ENCODE results near the gene PCDHGA3. TPM values are rescaled to one million over a fixed set of nuclear protein-coding genes. Genes with fewer than 3 reads are reported as not detected.
"Not testable (repeated sequence)": the region's sequence is repeated elsewhere in the genome, so short reads cannot be mapped to it uniquely, and the experiment has no call there.

The PCDHGA3 gene
- total RNA-seq, 8 experiments from 2014 or later = 0.05 to 32.1 (median 0.65) TPM

DNA sequence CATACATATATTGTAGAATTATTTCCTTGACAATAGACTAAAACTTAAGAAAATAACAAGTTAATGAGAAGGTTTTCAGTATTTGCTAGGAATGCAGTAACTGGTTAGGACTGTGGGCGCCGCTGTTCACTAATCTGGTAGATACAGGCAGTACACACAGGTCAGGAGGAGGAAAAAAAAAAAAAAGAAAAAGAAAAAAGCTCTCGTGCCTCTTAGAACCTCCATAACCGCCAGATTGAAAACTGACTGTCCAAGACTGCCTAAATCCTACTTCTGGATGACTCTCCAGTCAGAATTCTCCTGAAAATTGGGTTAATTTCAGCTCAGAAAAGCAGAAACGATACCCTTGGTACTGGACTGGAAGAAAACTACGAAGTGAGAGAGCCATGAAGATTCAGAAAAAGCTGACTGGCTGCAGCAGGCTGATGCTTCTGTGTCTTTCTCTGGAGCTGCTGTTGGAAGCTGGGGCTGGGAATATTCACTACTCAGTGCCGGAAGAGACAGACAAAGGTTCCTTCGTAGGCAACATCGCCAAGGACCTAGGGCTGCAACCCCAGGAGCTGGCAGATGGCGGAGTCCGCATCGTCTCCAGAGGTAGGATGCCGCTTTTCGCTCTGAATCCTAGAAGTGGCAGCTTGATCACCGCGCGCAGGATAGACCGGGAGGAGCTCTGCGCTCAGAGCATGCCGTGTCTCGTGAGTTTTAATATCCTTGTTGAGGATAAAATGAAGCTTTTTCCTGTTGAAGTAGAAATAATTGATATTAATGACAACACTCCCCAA is 13.1 kb upstream of the PCDHGA3 start, which contains the start of gene PCDHGA1:
TSS of gene PCDHGA1 (plus strand) at position 216 of the 782 bp plus-strand sequence.
- WGBS, 10 experiments = 0 to 86% (median 52%) methylated on average over 1 to 20 of the region's 21 CpGs
- no peak within 1 kb of the TSS for H3K27ac ChIP-seq
- in situ Hi-C loops (cut with MboI; ENCODE audit: low pct_unique_long_range_greater_than_20kb in 2 of 9, low sequenced_read_pairs in 9 of 9, unreplicated experiment in 9 of 9) = no loop called here
- peak in 3 of 8 experiments; percentile 87 to 93 (median 88) for ATAC-seq (replicated peaks in 6 of 8)
- no peak within 1 kb of the TSS for H3K4me3 ChIP-seq
- no peaks in the 10 kb centered on the region for H3K4me1 ChIP-seq (replicated peaks in 1 of 2)

GRCh38 chr5:141332571-141332970 is 11.1 kb upstream of the PCDHGA3 start:
- ATAC-seq (replicated peaks in 6 of 8); H3K4me3 ChIP-seq; in situ Hi-C loops (cut with MboI; ENCODE audit: low pct_unique_long_range_greater_than_20kb in 2 of 9, low sequenced_read_pairs in 9 of 9, unreplicated experiment in 9 of 9); H3K27ac ChIP-seq; H3K4me1 ChIP-seq (replicated peaks in 1 of 2): not testable (repeated sequence)
- WGBS, 10 experiments = 90% methylated on average over 2 of the region's 39 CpGs; no CpG with 5 or more reads in 9 of the 10 experiments

DNA sequence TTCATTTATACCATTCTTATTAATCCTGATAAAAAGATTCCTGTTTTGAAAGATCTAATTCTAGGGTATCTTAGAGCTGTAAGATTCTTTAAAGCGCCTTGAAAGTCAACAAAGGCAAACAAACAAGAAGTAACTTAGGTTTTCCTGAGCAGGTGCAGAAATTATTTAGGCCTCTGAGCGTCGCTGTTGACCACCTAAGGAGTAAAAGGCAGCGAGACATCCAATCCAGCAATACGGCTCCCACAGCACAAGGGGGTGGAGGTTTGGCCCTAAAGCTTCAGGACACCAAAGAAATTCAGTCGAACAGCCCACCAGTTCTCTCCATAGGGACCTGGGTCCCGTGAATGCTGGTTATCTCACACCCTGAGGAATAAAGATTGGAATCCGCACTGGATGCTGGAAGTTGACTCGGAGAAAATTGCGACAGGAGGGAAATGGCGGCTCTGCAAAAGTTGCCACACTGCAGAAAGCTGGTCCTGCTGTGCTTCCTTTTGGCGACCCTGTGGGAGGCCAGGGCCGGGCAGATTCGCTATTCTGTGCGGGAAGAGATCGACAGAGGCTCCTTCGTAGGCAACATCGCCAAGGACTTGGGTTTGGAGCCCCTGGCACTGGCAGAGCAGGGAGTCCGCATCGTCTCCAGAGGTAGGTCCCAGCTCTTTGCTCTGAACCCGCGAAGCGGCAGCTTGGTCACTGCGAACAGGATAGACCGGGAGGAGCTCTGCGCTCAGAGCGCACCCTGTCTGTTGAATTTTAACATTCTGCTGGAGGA is 4.9 kb upstream of the PCDHGA3 start, which contains the start of gene PCDHGA2:
TSS of gene PCDHGA2 (plus strand) at position 223 of the 769 bp plus-strand sequence.
- no peak within 1 kb of the TSS for H3K4me3 ChIP-seq
- 18 to 91% (median 70%) methylated on average over 2 to 26 of the region's 27 CpGs; no CpG with 5 or more reads in 1 of the 10 experiments for WGBS, 10 experiments
- in situ Hi-C loops (cut with MboI; ENCODE audit: low pct_unique_long_range_greater_than_20kb in 2 of 9, low sequenced_read_pairs in 9 of 9, unreplicated experiment in 9 of 9) = no loop called here

DNA sequence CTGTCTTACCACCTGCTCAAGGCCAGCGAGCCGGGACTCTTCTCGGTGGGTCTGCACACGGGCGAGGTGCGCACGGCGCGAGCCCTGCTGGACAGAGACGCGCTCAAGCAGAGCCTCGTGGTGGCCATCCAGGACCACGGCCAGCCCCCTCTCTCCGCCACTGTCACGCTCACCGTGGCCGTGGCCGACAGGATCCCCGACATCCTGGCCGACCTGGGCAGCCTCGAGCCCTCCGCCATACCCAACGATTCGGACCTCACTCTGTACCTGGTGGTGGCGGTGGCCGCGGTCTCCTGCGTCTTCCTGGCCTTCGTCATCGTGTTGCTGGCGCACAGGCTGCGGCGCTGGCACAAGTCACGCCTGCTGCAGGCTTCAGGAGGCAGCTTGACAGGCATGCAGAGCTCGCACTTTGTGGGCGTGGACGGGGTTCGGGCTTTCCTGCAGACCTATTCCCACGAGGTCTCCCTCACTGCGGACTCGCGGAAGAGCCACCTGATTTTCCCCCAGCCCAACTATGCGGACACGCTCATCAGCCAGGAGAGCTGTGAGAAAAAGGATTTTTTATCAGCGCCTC is 2.8 kb upstream of the PCDHGA3 start:
- 19 to 100% (median 90%) methylated on average over 1 to 5 of the region's 45 CpGs; no CpG with 5 or more reads in 5 of the 10 experiments for WGBS, 10 experiments
- ATAC-seq (replicated peaks in 6 of 8); in situ Hi-C loops (cut with MboI; ENCODE audit: low pct_unique_long_range_greater_than_20kb in 2 of 9, low sequenced_read_pairs in 9 of 9, unreplicated experiment in 9 of 9); H3K4me1 ChIP-seq (replicated peaks in 1 of 2); H3K4me3 ChIP-seq; H3K27ac ChIP-seq: not testable (repeated sequence)

More for the DNA sequence above, 4.9 kb upstream of the PCDHGA3 start, which contains the start of gene PCDHGA2:
- no peaks in the 10 kb centered on the region for H3K4me1 ChIP-seq (replicated peaks in 1 of 2)
- peak in 1 of 8 experiments; percentile 52 for ATAC-seq (replicated peaks in 6 of 8)
- H3K27ac ChIP-seq = no peak within 1 kb of the TSS

GRCh38 chr5:141342773-141343172 is 856 bp upstream of the PCDHGA3 start:
- in situ Hi-C loops (cut with MboI; ENCODE audit: low pct_unique_long_range_greater_than_20kb in 2 of 9, low sequenced_read_pairs in 9 of 9, unreplicated experiment in 9 of 9) = no loop called here
- no peak overlapping the region for H3K4me3 ChIP-seq
- whole genome bisulfite sequencing, 10 experiments = 0 to 50% (median 29%) methylated on average over 1 of the region's 1 CpG; no CpG with 5 or more reads in 3 of the 10 experiments
- ATAC-seq (replicated peaks in 6 of 8) = no peak
- H3K4me1 ChIP-seq (replicated peaks in 1 of 2) = no peaks in the 10 kb centered on the region
- H3K27ac ChIP-seq = no peak overlapping the region

DNA sequence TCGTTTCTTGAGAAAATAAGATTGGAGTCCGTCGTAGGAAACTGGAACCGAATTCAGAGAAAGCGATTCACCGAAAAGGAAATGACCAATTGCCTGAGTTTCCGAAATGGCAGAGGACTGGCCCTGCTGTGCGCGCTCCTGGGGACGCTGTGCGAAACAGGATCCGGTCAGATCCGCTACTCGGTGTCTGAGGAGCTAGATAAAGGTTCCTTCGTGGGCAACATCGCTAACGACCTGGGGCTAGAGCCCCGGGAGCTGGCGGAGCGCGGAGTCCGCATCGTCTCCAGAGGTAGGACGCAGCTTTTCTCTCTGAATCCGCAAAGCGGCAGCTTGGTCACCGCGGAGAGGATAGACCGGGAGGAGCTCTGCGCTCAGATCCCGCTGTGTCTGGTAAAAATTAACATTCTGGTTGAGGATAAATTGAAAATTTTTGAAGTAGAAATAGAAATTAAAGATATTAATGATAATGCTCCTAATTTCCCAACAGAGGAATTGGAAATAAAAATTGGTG is 379 bp downstream of the PCDHGA3 start:
- Histone ChIP-seq H3K27ac (no peak overlapping the region), H3K4me1 (replicated peaks in 1 of 2) (no peaks in the 10 kb centered on the region), H3K4me3 (no peak overlapping the region)
- in situ Hi-C loops (cut with MboI; ENCODE audit: low pct_unique_long_range_greater_than_20kb in 2 of 9, low sequenced_read_pairs in 9 of 9, unreplicated experiment in 9 of 9) = no loop called here
- 7 to 92% (median 80%) methylated on average over 1 to 30 of the region's 31 CpGs; no CpG with 5 or more reads in 1 of the 10 experiments for WGBS, 10 experiments
- peak in 2 of 8 experiments; percentile 43 to 60 for ATAC-seq (replicated peaks in 6 of 8)

DNA sequence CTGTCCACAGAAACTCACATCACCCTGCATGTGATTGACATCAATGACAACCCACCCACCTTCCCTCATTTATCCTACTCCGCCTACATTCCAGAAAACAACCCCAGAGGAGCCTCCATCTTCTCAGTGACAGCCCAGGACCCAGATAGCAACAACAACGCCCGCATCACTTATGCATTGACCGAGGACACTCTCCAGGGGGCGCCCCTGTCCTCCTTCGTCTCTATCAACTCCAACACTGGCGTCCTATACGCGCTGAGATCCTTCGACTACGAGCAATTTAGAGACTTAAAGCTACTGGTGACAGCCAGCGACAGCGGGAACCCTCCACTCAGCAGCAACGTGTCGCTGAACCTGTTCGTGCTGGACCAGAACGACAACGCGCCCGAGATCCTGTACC is 1.7 kb downstream of the PCDHGA3 start:
- in situ Hi-C loops (cut with MboI; ENCODE audit: low pct_unique_long_range_greater_than_20kb in 2 of 9, low sequenced_read_pairs in 9 of 9, unreplicated experiment in 9 of 9) = no loop called here
- 83 to 100% methylated on average over 3 to 7 of the region's 20 CpGs; no CpG with 5 or more reads in 8 of the 10 experiments for WGBS, 10 experiments
- Histone ChIP-seq H3K27ac (no peak overlapping the region), H3K4me3 (no peak overlapping the region), H3K4me1 (replicated peaks in 1 of 2) (no peaks in the 10 kb centered on the region)
- ATAC-seq (replicated peaks in 6 of 8) = no peak

DNA sequence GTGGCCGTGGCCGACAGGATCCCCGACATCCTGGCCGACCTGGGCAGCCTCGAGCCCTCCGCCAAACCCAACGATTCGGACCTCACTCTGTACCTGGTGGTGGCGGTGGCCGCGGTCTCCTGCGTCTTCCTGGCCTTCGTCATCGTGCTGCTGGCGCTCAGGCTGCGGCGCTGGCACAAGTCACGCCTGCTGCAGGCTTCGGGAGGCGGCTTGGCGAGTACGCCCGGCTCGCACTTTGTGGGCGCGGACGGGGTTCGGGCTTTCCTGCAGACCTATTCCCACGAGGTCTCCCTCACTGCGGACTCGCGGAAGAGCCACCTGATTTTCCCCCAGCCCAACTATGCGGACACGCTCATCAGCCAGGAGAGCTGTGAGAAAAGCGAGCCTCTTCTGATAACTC is 2.4 kb downstream of the PCDHGA3 start:
- WGBS, 10 experiments = 89 to 100% methylated on average over 1 to 3 of the region's 35 CpGs; no CpG with 5 or more reads in 8 of the 10 experiments
- ATAC-seq (replicated peaks in 6 of 8); H3K4me3 ChIP-seq; H3K27ac ChIP-seq; H3K4me1 ChIP-seq (replicated peaks in 1 of 2); in situ Hi-C loops (cut with MboI; ENCODE audit: low pct_unique_long_range_greater_than_20kb in 2 of 9, low sequenced_read_pairs in 9 of 9, unreplicated experiment in 9 of 9): not testable (repeated sequence)

DNA sequence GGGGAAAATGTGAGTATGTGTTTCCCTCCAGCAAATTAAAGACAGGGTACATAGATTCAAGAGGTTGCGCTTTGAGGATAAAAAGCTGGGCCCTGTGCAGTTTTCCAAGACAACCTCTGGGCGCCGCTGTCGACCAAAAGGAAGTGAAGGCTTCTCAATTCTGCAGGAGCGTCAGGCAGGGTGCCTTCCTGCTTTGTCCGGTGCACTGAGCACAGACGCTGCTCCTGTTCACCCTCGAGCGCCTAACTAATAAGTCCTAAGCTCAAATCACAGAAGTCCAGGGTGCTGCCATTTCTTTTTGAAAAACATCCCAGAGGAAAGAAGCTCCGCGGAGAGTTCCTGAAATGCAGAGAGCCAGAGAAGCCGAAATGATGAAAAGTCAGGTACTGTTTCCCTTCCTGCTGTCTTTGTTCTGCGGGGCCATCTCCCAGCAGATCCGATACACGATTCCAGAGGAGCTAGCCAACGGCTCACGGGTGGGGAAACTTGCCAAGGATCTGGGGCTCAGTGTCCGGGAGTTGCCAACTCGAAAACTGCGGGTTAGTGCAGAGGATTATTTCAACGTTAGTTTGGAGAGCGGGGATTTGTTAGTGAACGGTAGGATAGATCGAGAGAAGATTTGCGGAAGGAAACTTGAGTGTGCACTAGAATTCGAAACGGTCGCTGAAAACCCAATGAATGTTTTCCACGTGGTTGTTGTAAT is 6.4 kb downstream of the PCDHGA3 start, which contains the start of gene PCDHGB1:
TSS of gene PCDHGB1 (plus strand) at position 183 of the 703 bp plus-strand sequence. CDS start at position 345, 162 bp downstream.
- no peak within 1 kb of the TSS for H3K27ac ChIP-seq
- in situ Hi-C loops (cut with MboI; ENCODE audit: low pct_unique_long_range_greater_than_20kb in 2 of 9, low sequenced_read_pairs in 9 of 9, unreplicated experiment in 9 of 9) = no loop called here
- 20 to 95% (median 52%) methylated on average over 4 to 27 of the region's 29 CpGs; no CpG with 5 or more reads in 1 of the 10 experiments for WGBS, 10 experiments
- peak in 2 of 8 experiments; percentile 42 to 91 for ATAC-seq (replicated peaks in 6 of 8)
- no peak within 1 kb of the TSS for H3K4me3 ChIP-seq
- H3K4me1 ChIP-seq (replicated peaks in 1 of 2) = no peaks in the 10 kb centered on the region

DNA sequence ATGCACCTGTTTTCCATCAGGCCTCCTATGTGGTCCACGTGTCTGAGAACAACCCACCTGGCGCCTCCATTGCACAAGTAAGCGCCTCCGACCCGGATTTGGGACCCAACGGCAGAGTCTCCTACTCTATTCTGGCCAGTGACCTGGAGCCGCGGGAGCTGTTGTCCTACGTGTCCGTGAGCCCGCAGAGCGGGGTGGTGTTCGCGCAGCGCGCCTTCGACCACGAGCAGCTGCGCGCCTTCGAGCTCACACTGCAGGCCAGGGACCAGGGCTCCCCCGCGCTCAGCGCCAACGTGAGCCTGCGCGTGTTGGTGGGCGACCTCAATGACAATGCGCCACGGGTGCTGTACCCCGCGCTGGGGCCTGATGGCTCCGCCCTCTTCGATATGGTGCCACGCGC is 8.0 kb downstream of the PCDHGA3 start:
- in situ Hi-C loops (cut with MboI; ENCODE audit: low pct_unique_long_range_greater_than_20kb in 2 of 9, low sequenced_read_pairs in 9 of 9, unreplicated experiment in 9 of 9) = no loop called here
- no peak overlapping the region for H3K4me3 ChIP-seq
- WGBS, 10 experiments = 80 to 97% (median 93%) methylated on average over 1 to 10 of the region's 36 CpGs; no CpG with 5 or more reads in 7 of the 10 experiments
- H3K27ac ChIP-seq = no peak overlapping the region
- H3K4me1 ChIP-seq (replicated peaks in 1 of 2) = no peaks in the 10 kb centered on the region
- ATAC-seq (replicated peaks in 6 of 8) = no peak

DNA sequence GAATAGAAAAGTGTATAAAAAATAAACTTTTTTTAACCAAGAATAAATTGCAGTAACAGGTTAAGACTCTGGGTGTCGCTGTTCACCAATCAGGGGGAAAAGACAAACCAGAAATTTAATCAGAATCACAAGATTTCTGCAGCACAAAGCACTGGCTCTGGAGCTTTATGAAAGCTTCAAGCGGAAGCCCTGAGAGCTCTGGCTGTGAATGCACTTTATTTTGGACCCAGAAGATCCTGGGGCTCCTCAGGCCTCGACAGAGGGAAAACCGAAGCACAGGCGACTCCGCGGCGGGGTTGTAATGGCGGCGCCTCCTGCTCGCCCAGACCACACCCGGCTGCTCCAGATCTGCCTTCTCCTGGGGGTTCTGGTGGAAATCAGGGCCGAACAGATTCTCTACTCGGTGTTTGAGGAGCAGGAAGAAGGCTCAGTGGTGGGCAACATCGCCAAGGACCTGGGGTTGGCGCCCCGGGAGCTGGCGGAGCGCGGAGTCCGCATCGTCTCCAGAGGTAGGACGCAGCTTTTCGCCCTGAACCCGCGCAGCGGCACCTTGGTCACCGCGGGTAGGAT is 11.4 kb downstream of the PCDHGA3 start, which contains the start of gene PCDHGA4:
TSS of gene PCDHGA4 (plus strand) at position 122 of the 570 bp plus-strand sequence. CDS start at position 209, 87 bp downstream.
- peak in 1 of 8 experiments; percentile 23 for ATAC-seq (replicated peaks in 6 of 8)
- H3K27ac ChIP-seq = no peak within 1 kb of the TSS
- in situ Hi-C loops (cut with MboI; ENCODE audit: low pct_unique_long_range_greater_than_20kb in 2 of 9, low sequenced_read_pairs in 9 of 9, unreplicated experiment in 9 of 9) = no loop called here
- no peak within 1 kb of the TSS for H3K4me3 ChIP-seq
- no peaks in the 10 kb centered on the region for H3K4me1 ChIP-seq (replicated peaks in 1 of 2)
- WGBS, 10 experiments = 0 to 90% (median 30%) methylated on average over 1 to 16 of the region's 29 CpGs; no CpG with 5 or more reads in 1 of the 10 experiments

DNA sequence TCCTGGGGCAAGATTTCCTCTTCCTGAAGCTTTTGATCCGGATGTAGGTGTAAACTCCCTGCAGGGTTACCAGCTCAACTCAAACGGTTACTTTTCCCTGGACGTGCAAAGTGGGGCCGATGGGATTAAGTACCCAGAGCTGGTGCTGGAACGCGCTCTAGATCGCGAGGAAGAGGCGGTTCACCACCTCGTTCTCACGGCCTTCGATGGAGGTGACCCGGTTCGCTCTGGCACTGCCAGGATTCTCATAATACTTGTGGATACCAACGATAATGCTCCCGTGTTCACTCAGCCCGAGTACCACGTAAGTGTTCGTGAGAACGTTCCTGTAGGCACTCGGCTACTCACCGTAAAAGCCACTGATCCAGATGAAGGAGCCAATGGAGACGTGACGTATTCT is 12.0 kb downstream of the PCDHGA3 start:
- H3K4me3 ChIP-seq = no peak overlapping the region

More for the DNA sequence above, 12.0 kb downstream of the PCDHGA3 start:
- WGBS, 10 experiments = 47 to 100% (median 87%) methylated on average over 1 to 18 of the region's 24 CpGs; no CpG with 5 or more reads in 3 of the 10 experiments
- in situ Hi-C loops (cut with MboI; ENCODE audit: low pct_unique_long_range_greater_than_20kb in 2 of 9, low sequenced_read_pairs in 9 of 9, unreplicated experiment in 9 of 9) = no loop called here
- H3K27ac ChIP-seq = no peak overlapping the region
- ATAC-seq (replicated peaks in 6 of 8) = no peak
- H3K4me1 ChIP-seq (replicated peaks in 1 of 2) = no peaks in the 10 kb centered on the region
